ENCODE data around the gene HIPK2. TPM values are rescaled to one million over a fixed set of nuclear protein-coding genes. Genes with fewer than 3 reads are reported as not detected.

The HIPK2 gene
- total RNA-seq, 2 donors from 2014 or later: 22.1 to 26.4 TPM

GRCh38 chr7:139660317-139661042 is 117.3 kb downstream of the HIPK2 start:
- WGBS, 2 donors: 38 to 46% methylated on average over 10 of the region's 10 CpGs
- Histone ChIP-seq H3K9me3 (no peaks in the 10 kb centered on the region), H3K4me1 (peaks cover 69% of the 10 kb centered on the region), H3K27ac (peak overlapping the region; percentile 51 to 86 (median 84)), H3K27me3 (no peaks in the 10 kb centered on the region), H3K36me3 (replicated peaks in 1 of 2; ENCODE audit: insufficient read depth in 1 of 2, low read depth in 2 of 2) (no peaks in the 10 kb centered on the region), H3K4me3 (no peak overlapping the region)
- peak; percentile 58 to 72 (median 68) for DNase-seq
- ATAC-seq: peak; percentile 76
- peak in 2 of 3 donors; percentile 11 to 27 for TF ChIP-seq POLR2A (IDR thresholded peaks at IDR 0.05)
- TF ChIP-seq CTCF (IDR thresholded peaks at IDR 0.05): no peak
- intact Hi-C loops (cut with DNase I): no loop called here

- H3K4me1 ChIP-seq: peaks cover 69% of the 10 kb centered on the region
- H3K9me3 ChIP-seq: no peaks in the 10 kb centered on the region
- ATAC-seq: peak; percentile 83
- no peaks in the 10 kb centered on the region for H3K27me3 ChIP-seq
- TF ChIP-seq CTCF (IDR thresholded peaks at IDR 0.05) (peak in 1 of 7 experiments; percentile 13), POLR2A (IDR thresholded peaks at IDR 0.05) (no peak)
- H3K27ac ChIP-seq: peak overlapping the region; percentile 51 to 86 (median 84)
- intact Hi-C loops (cut with DNase I): no loop called here
- 13 to 16% methylated on average over 2 of the region's 2 CpGs for WGBS, 2 donors
- no peaks in the 10 kb centered on the region for H3K36me3 ChIP-seq (replicated peaks in 1 of 2; ENCODE audit: insufficient read depth in 1 of 2, low read depth in 2 of 2)
- peak in 3 of 4 donors; percentile 37 to 78 (median 46) for DNase-seq
- H3K4me3 ChIP-seq: no peak overlapping the region
These were observed 117.9 kb downstream of the HIPK2 start for GRCh38 chr7:139659922-139660316.

- no peak for DNase-seq
- Histone ChIP-seq H3K27me3 (no peaks in the 10 kb centered on the region), H3K9me3 (no peaks in the 10 kb centered on the region), H3K36me3 (replicated peaks in 1 of 2; ENCODE audit: insufficient read depth in 1 of 2, low read depth in 2 of 2) (no peaks in the 10 kb centered on the region), H3K4me1 (peaks cover 69% of the 10 kb centered on the region), H3K27ac (peak overlapping the region; percentile 30 to 86 (median 84)), H3K4me3 (no peak overlapping the region)
- no peak for ATAC-seq
- intact Hi-C loops (cut with DNase I): no loop called here
- TF ChIP-seq POLR2A (IDR thresholded peaks at IDR 0.05) (no peak), CTCF (IDR thresholded peaks at IDR 0.05) (peak in 1 of 7 experiments; percentile 4)
- 53 to 64% methylated on average over 14 of the region's 14 CpGs for WGBS, 2 donors
These were observed 118.7 kb downstream of the HIPK2 start for GRCh38 chr7:139658908-139659675.

GRCh38 chr7:139658296-139658695 is 119.5 kb downstream of the HIPK2 start:
- Histone ChIP-seq H3K27ac (peak overlapping the region; percentile 30 to 86 (median 84)), H3K9me3 (no peaks in the 10 kb centered on the region), H3K27me3 (no peaks in the 10 kb centered on the region), H3K36me3 (replicated peaks in 1 of 2; ENCODE audit: insufficient read depth in 1 of 2, low read depth in 2 of 2) (no peaks in the 10 kb centered on the region), H3K4me1 (peaks cover 61% of the 10 kb centered on the region), H3K4me3 (no peak overlapping the region)
- intact Hi-C loops (cut with DNase I): no loop called here
- no peak for ATAC-seq
- WGBS, 2 donors: 63 to 66% methylated on average over 3 of the region's 3 CpGs
- TF ChIP-seq POLR2A (IDR thresholded peaks at IDR 0.05): no peak
- no peak for TF ChIP-seq CTCF (IDR thresholded peaks at IDR 0.05)
- DNase-seq: no peak

All from body of pancreas (tissue), 4 donors.